ENCODE results near the gene GHR.
"Not testable (repeated sequence)": the region's sequence is repeated elsewhere in the genome, so short reads cannot be mapped to it uniquely, and the experiment has no call there.

Gene GHR

DNA sequence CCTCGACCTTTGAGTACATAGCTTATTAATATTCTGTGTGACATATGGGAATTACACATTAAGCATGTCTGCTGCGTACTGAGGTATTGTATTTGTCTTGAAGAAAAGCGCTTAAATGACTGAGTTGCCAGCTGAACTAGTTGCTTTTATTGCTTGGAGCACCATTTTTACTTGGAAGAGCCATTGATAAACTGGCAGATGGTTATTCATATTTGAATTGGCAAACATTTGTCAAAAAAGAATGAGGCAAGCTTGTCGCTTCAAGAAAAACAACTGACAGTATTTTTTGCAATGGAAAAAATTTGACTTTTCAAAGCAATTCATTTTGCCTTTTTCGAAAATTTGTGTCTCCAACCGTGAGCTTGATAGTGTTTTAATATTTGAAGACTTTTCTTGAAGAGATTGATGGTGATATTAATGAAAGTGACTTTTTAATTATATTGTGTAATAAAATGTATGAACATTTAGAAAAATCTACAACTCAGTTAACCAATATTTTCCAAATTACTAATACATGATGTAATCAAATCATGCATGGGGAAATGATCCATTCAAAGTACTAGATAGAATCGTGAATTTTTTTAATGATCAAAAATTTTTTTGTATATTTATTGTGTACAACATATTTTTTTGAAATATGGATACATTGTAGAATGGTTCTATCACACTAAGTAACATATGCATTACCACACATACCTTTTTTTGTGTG lies 278.3 kb downstream of the GHR start:
- no peak overlapping the region for H3K27ac ChIP-seq
- TF ChIP-seq, protein P1, sequence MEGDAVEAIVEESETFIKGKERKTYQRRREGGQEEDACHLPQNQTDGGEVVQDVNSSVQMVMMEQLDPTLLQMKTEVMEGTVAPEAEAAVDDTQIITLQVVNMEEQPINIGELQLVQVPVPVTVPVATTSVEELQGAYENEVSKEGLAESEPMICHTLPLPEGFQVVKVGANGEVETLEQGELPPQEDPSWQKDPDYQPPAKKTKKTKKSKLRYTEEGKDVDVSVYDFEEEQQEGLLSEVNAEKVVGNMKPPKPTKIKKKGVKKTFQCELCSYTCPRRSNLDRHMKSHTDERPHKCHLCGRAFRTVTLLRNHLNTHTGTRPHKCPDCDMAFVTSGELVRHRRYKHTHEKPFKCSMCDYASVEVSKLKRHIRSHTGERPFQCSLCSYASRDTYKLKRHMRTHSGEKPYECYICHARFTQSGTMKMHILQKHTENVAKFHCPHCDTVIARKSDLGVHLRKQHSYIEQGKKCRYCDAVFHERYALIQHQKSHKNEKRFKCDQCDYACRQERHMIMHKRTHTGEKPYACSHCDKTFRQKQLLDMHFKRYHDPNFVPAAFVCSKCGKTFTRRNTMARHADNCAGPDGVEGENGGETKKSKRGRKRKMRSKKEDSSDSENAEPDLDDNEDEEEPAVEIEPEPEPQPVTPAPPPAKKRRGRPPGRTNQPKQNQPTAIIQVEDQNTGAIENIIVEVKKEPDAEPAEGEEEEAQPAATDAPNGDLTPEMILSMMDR (IDR thresholded peaks at IDR 0.05), result no peak
- no peak for TF ChIP-seq ZFX (IDR thresholded peaks at IDR 0.05; ENCODE audit: borderline replicate concordance)

DNA sequence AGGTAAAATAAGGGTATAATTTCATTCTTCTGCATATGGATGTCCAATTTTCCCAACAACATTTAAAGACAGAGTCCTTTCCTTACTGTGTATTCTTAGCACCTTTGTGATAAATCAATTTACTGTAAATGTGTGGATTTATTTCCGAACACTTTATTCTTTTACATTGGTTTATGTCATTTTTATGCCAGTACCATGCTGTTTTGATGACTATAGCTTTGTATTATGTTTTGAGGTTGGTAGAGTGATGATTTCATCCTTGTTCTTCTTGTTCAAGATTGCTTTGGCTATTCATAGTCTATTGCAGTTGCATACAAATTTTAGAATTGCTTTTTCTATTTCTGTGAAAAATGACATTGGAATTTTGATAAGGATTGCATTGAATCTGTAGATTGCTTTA lies 280.0 kb downstream of the GHR start:
- H3K27ac ChIP-seq, result no peak overlapping the region
- TF ChIP-seq, protein P1 (IDR thresholded peaks at IDR 0.05), result no peak
- TF ChIP-seq ZFX (IDR thresholded peaks at IDR 0.05; ENCODE audit: borderline replicate concordance), result no peak

DNA sequence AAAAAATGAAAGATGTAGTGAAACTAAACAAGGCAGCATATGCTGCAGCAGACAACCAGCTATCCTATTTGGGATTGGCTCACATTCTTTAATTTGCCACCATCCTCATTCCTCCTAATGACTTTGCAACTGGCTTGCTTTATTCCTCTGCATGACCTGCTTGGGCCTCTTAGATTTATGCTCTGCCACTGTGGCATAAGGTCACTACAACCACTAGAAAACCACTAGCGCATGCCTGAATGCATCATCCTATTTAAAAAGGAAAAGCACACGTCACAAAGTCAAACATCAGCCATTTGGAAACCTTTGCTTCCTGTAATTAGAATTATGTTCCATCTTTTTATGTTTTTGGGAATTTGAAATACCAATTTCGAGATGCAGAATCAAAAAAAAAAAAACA lies 292.5 kb downstream of the GHR start:
- TF ChIP-seq ZFX (IDR thresholded peaks at IDR 0.05; ENCODE audit: borderline replicate concordance), result no peak
- TF ChIP-seq, protein P1 (IDR thresholded peaks at IDR 0.05), result no peak
- H3K27ac ChIP-seq, result no peak overlapping the region

DNA sequence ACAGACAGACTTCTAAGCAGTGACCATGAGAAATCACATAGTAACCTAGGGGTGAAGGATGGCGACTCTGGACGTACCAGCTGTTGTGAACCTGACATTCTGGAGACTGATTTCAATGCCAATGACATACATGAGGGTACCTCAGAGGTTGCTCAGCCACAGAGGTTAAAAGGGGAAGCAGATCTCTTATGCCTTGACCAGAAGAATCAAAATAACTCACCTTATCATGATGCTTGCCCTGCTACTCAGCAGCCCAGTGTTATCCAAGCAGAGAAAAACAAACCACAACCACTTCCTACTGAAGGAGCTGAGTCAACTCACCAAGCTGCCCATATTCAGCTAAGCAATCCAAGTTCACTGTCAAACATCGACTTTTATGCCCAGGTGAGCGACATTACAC lies 295.4 kb downstream of the GHR start:
- no peak overlapping the region for H3K27ac ChIP-seq
- TF ChIP-seq ZFX (IDR thresholded peaks at IDR 0.05; ENCODE audit: borderline replicate concordance), result no peak
- TF ChIP-seq, protein P1 (IDR thresholded peaks at IDR 0.05), result no peak

DNA sequence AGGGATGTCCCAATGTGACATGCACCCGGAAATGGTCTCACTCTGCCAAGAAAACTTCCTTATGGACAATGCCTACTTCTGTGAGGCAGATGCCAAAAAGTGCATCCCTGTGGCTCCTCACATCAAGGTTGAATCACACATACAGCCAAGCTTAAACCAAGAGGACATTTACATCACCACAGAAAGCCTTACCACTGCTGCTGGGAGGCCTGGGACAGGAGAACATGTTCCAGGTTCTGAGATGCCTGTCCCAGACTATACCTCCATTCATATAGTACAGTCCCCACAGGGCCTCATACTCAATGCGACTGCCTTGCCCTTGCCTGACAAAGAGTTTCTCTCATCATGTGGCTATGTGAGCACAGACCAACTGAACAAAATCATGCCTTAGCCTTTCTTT lies 295.8 kb downstream of the GHR start:
- TF ChIP-seq ZFX (IDR thresholded peaks at IDR 0.05; ENCODE audit: borderline replicate concordance), result no peak
- TF ChIP-seq, protein P1 (IDR thresholded peaks at IDR 0.05), result no peak

DNA sequence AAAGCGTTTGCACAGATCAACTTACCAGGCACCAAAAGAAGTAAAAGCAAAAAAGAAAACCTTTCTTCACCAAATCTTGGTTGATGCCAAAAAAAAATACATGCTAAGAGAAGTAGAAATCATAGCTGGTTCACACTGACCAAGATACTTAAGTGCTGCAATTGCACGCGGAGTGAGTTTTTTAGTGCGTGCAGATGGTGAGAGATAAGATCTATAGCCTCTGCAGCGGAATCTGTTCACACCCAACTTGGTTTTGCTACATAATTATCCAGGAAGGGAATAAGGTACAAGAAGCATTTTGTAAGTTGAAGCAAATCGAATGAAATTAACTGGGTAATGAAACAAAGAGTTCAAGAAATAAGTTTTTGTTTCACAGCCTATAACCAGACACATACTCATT lies 297.0 kb downstream of the GHR start:
- no peak overlapping the region for H3K27ac ChIP-seq
- no peak for TF ChIP-seq ZFX (IDR thresholded peaks at IDR 0.05; ENCODE audit: borderline replicate concordance)
- TF ChIP-seq, protein P1 (IDR thresholded peaks at IDR 0.05), result no peak

More for the DNA sequence above, 295.8 kb downstream of the GHR start:
- no peak overlapping the region for H3K27ac ChIP-seq

DNA sequence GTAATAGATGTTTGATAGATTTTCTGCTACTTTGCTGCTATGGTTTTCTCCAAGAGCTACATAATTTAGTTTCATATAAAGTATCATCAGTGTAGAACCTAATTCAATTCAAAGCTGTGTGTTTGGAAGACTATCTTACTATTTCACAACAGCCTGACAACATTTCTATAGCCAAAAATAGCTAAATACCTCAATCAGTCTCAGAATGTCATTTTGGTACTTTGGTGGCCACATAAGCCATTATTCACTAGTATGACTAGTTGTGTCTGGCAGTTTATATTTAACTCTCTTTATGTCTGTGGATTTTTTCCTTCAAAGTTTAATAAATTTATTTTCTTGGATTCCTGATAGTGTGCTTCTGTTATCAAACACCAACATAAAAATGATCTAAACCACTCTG lies 298.2 kb downstream of the GHR start:
- no peak overlapping the region for H3K27ac ChIP-seq
- TF ChIP-seq ZFX (IDR thresholded peaks at IDR 0.05; ENCODE audit: borderline replicate concordance), result no peak
- TF ChIP-seq, protein P1 (IDR thresholded peaks at IDR 0.05), result no peak

DNA sequence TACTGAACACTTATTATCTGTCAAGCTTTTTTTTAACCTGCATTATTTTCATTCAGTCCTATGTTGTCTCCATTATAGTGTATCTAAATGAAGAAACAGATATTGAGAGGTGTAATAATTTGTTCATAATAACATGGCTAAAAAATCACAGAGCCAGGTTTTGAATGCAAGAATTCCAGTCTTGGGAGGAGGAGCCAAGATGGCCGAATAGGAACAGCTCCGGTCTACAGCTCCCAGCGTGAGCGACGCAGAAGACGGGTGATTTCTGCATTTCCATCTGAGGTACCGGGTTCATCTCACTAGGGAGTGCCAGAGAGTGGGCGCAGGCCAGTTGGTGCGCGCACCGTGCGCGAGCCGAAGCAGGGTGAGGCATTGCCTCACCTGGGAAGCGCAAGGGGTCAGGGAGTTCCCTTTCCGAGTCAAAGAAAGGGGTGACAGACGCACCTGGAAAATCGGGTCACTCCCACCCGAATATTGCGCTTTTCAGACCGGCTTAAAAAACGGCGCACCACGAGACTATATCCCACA lies 311.4 kb downstream of the GHR start:
- H3K27ac ChIP-seq, result not testable (repeated sequence)
